Naive thymus-derived CD8-positive, alpha-beta T cell (primary cell): ENCODE measurements around the gene TSPYL1. TPM values are rescaled to one million over a fixed set of nuclear protein-coding genes. Genes with fewer than 3 reads are reported as not detected.

Experiments
- ATAC-seq, 2 donors: fragments of 150-1000 bp; cut with Tn5 transposase in 1 of 2; sonication (Bioruptor Pico), chemical (Tn5 transposase) in 1 of 2; 1 replicate in 1 of 2; 2 replicates in 1 of 2; pipeline ENCODE4 v1.10.0; 2021; ENCODE audit warnings: mild to moderate bottlenecking in 2 of 2, moderate library complexity in 2 of 2
- POLR2A ChIA-PET: fragments of 350-600 bp; sonication (Branson Sonifier 250); formaldehyde crosslinking; loops from one replicate; lab custom pipeline; 2021; ENCODE audit warnings: antibody characterized with exemption; lab: Charles Lee
- DNase-seq, 10 donors: peaks; one replicate each; pipeline versions ENCODE4 v3.0.0 to v3.0.0-alpha.2; 2020 to 2022
- H3K27ac Mint-ChIP-seq, 10 donors: one replicate each; pipeline ENCODE4 v1.8.0; 2020 to 2022; ENCODE audit warnings: mild to moderate bottlenecking in 10 of 10, mixed read lengths in 10 of 10, moderate library complexity in 4 of 10, inconsistent platforms in 1 of 10
- H3K27me3 Mint-ChIP-seq, 5 donors: one replicate each; pipeline ENCODE4 v1.8.0; 2021 to 2022; ENCODE audit warnings: mixed read lengths in 5 of 5
- H3K36me3 Mint-ChIP-seq, 3 donors: one replicate each; pipeline ENCODE4 v1.8.0; 2020 to 2022; ENCODE audit warnings: mixed read lengths in 3 of 3, mild to moderate bottlenecking in 2 of 3, inconsistent platforms in 1 of 3
- H3K4me1 Mint-ChIP-seq, 4 donors: one replicate each; pipeline ENCODE4 v1.8.0; 2021 to 2022; ENCODE audit warnings: mixed read lengths in 4 of 4
- H3K4me3 Mint-ChIP-seq, 10 donors: one replicate each; pipeline ENCODE4 v1.8.0; 2020 to 2022; ENCODE audit warnings: mild to moderate bottlenecking in 10 of 10, mixed read lengths in 10 of 10, moderate library complexity in 6 of 10, inconsistent platforms in 1 of 10
- H3K9me3 Mint-ChIP-seq, 9 donors: one replicate each; pipeline ENCODE4 v1.8.0; 2020 to 2022; ENCODE audit warnings: mixed read lengths in 9 of 9, mild to moderate bottlenecking in 3 of 9, inconsistent platforms in 1 of 9, moderate library complexity in 1 of 9
- polyA plus RNA-seq, 3 donors: library from polyadenylated mRNA; unstranded; fragments of 300-500 nt; fragmentation: Illumina TruSeq; gene quantifications; one replicate each; pipeline ENCODE4 v1.2.3, GENCODE V29; 2021
- total RNA-seq, 8 experiments: library from RNA in 2 of 8; stranded (reverse) in 2 of 8; gene quantifications; one replicate each; pipeline ENCODE4 v1.2.3 and lab custom pipeline; 2021 to 2026

TSPYL1 gene
- total and polyA plus RNA-seq, 5 experiments from 2014 or later, result 28.2 to 106 (median 49.1) TPM

DNA sequence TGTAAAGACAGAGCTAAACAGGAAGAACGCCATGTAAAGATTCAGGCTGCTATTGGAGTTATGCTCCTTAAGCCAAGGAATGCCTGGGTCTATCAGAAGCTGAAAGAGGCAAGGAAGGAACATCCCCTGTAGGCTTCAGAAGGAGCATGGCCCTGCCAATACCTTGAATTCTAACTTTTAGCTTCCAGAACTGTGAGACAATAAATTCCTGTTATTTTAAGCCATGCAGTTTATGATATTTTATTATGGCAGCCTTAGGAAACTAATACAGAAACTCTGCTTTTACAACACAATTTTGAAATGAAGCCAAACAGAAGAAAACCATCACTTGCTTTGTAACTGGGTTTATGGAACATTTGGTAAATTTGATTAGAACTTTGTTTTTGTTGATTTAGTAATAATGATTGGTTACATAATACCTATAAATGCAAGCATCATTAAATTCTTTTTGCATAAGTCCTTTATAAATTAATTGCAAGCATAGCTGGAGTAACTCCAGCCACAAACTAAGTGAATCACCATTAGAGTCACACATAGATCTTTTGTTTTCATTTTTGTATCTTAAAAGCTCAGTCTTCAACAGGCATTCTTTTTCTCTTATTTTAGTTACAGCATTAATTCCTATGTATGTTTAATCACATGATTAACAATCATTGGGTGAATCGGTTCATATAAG, 33.5 kb upstream of the TSPYL1 start:
- H3K4me3 Mint-ChIP-seq, result no peak overlapping the region
- H3K4me1 Mint-ChIP-seq, result peaks cover 0 to 7% (median under 1%) of the 10 kb centered on the region in 4 donors
- H3K36me3 Mint-ChIP-seq, result peaks cover 7 to 15% (median 13%) of the 10 kb centered on the region in 3 donors
- H3K9me3 Mint-ChIP-seq, result no peaks in the 10 kb centered on the region
- H3K27me3 Mint-ChIP-seq, result no peaks in the 10 kb centered on the region
- POLR2A ChIA-PET, result no interaction called here
- H3K27ac Mint-ChIP-seq, result no peak overlapping the region
- DNase-seq (no peak), ATAC-seq (no peak)

DNA sequence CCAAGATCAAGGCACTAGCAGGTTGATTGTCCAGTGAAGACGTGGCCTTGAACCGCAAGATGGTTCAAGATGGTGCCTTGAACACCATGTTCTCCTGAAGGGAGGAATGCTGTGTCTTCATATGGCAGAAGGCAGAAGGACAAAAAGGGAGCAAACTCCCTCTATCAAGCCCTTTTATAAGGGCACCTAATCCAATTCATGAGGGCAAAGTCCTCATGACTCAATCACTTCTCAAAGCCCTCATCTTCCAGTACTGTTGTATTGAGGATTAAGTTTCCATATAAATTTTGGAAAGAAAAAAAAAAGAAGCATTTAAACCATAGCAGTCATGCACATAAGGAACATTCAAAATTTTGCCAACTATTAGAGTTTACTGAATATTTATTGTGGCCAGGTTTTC, 29.9 kb upstream of the TSPYL1 start:
- Mint-ChIP-seq H3K36me3 (peaks cover 7 to 17% (median 13%) of the 10 kb centered on the region in 3 donors), H3K4me1 (peaks cover 0 to 3% (median 2%) of the 10 kb centered on the region in 4 donors), H3K9me3 (no peaks in the 10 kb centered on the region), H3K27ac (no peak overlapping the region), H3K27me3 (no peaks in the 10 kb centered on the region), H3K4me3 (no peak overlapping the region)
- POLR2A ChIA-PET, result no interaction called here
- ATAC-seq, result no peak
- no peak for DNase-seq

DNA sequence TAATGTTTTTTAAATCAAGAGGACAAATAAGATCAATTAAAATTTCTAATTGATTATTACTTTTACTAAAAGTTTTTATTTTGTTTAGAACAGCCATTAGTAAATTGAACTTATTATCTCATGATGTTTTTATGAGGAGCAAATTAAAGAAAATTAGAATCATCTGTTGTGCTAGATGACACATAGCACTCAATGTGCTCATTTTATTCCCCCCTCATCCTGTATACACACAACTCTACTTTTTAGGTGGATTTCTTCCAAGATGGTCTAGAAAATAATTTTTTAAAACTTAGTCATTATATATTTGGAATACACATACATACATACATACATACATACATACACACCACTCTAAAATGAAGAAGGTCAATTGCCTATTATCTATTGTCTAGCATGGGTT, 29.3 kb upstream of the TSPYL1 start:
- H3K9me3 Mint-ChIP-seq, result no peaks in the 10 kb centered on the region
- POLR2A ChIA-PET, result no interaction called here
- no peaks in the 10 kb centered on the region for H3K27me3 Mint-ChIP-seq
- H3K36me3 Mint-ChIP-seq, result peaks cover 7 to 17% (median 13%) of the 10 kb centered on the region in 3 donors
- H3K4me3 Mint-ChIP-seq, result no peak overlapping the region
- peaks cover 0 to 3% (median 0%) of the 10 kb centered on the region in 4 donors for H3K4me1 Mint-ChIP-seq
- no peak for DNase-seq
- ATAC-seq, result no peak
- H3K27ac Mint-ChIP-seq, result no peak overlapping the region

DNA sequence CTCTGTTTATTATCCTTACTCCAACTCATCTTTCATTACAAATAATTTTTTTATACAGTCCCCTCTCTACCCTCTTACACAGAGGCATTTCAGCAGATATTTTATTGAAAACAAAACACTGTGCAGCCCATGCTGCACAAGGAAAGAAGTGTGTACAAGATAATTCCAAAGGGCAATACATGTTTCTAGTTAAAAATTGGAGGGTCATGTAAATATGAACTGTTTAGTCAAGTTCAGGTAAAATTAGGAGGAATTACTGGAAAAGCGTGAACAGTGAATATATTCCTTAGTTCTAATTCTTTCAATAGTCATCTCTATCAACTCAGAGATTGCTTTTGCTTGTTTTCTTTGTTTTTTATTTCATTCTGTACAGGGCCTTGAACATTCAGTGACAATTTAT, 27.9 kb upstream of the TSPYL1 start:
- POLR2A ChIA-PET, result no interaction called here
- H3K36me3 Mint-ChIP-seq, result peaks cover 7 to 17% (median 13%) of the 10 kb centered on the region in 3 donors
- DNase-seq (no peak), ATAC-seq (no peak)
- H3K4me3 Mint-ChIP-seq, result no peak overlapping the region
- no peaks in the 10 kb centered on the region for H3K9me3 Mint-ChIP-seq
- no peak overlapping the region for H3K27ac Mint-ChIP-seq
- H3K27me3 Mint-ChIP-seq, result no peaks in the 10 kb centered on the region
- peaks cover 0 to 8% (median 6%) of the 10 kb centered on the region in 4 donors for H3K4me1 Mint-ChIP-seq

DNA sequence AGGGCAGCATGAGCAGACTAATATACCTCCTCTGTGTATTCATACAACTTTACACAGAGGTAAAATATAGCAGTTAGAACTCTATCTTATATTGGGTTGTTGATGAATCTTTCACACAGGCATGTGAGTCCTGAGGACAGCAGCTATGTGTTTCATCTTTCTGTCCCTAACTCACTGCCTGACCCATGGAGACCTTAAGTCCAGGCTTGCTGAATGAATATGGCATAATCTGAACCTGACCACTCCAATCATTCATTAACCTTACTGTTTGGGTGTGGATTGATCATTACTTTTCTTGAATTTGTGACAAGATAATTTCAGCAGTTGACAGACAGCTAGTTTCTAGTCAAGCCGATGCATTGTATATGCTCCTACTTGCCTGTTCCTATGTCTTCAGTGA, 27.3 kb upstream of the TSPYL1 start:
- Mint-ChIP-seq H3K4me3 (no peak overlapping the region), H3K9me3 (no peaks in the 10 kb centered on the region), H3K27ac (no peak overlapping the region), H3K4me1 (peaks cover 0 to 10% (median 6%) of the 10 kb centered on the region in 4 donors), H3K36me3 (peaks cover 7 to 17% (median 13%) of the 10 kb centered on the region in 3 donors), H3K27me3 (no peaks in the 10 kb centered on the region)
- ATAC-seq, result no peak
- DNase-seq, result no peak
- POLR2A ChIA-PET, result no interaction called here

DNA sequence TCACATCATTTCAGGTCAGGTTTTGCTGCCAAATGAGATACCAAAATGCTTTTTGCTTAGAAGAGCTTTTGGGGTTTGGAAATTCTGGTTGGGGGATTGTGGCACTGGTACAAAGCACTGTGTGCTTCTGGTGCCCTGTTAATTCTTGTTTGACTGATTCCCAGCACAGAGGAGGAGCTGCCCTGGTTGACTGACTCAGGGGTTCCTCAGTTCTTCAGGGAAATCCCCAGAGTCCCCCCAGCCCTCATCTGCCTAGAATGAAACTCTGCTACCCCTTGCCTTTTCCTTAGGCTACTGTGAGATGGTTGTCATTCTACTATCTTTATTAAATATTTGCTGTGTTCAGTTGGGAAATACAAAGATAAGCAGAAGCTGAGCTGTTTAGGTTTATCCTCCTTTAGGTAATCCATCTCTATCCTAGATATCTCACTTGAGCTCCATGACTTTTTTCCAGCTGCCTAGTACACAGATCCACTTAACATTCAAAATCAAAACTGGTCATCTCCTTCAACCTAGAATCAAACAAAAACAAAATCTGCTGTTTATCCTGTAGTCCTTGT, 24.9 kb upstream of the TSPYL1 start:
- Mint-ChIP-seq H3K4me1 (peaks cover 3 to 10% (median 5%) of the 10 kb centered on the region in 4 donors), H3K9me3 (peaks cover 0 to 5% (median 0%) of the 10 kb centered on the region in 9 donors), H3K4me3 (no peak overlapping the region), H3K36me3 (peaks cover 0 to 13% (median 0%) of the 10 kb centered on the region in 3 donors), H3K27ac (no peak overlapping the region), H3K27me3 (no peaks in the 10 kb centered on the region)
- ATAC-seq (no peak), DNase-seq (no peak)
- POLR2A ChIA-PET, result no interaction called here

DNA sequence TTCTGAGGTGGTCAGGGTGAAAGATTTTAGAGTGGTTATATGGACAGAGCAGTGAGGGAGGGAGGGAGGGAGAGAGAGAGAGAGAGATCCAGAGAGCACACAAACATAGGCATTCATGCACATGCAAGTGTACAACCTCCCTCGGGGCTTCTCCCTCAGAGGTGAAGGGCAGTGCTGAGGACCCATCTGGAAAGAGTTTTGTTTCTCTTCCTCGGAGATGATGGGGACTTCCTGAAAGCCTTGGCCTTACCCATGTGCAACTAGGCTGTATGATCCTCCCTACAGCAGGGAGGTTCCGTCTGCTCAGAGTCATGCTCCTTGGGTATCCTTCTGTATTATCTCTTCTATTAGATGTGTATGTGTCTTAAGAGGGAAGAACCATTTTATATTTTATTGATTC, 21.4 kb upstream of the TSPYL1 start:
- ATAC-seq (no peak), DNase-seq (no peak)
- H3K4me1 Mint-ChIP-seq, result peaks cover 3 to 10% (median 4%) of the 10 kb centered on the region in 4 donors
- H3K9me3 Mint-ChIP-seq, result peaks cover 0 to 7% (median 3%) of the 10 kb centered on the region in 9 donors
- no peaks in the 10 kb centered on the region for H3K27me3 Mint-ChIP-seq
- no peak overlapping the region for H3K4me3 Mint-ChIP-seq
- H3K27ac Mint-ChIP-seq, result no peak overlapping the region
- POLR2A ChIA-PET, result no interaction called here
- peaks cover 0 to 16% (median 5%) of the 10 kb centered on the region in 3 donors for H3K36me3 Mint-ChIP-seq

DNA sequence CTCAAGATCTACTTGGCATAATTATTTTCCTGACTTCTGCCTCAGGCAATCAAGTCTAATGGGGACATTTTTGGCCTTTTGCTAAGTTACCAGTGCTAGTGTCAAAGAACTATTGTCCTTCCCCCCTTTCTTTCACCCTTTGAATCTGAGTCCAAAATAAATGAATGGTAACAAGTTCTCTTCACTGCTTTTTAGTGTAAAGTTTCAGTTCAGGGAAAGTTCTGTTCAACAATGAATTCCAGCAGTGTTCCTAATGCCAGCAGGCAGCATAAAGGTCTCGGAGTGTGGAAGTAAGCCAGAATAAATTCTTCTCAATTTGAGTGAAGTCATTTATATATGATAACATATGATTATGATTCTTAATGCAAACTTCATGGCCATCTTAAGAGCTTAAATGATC, 20.8 kb upstream of the TSPYL1 start:
- DNase-seq (no peak), ATAC-seq (no peak)
- no peak overlapping the region for H3K4me3 Mint-ChIP-seq
- H3K4me1 Mint-ChIP-seq, result peaks cover 3 to 10% (median 4%) of the 10 kb centered on the region in 4 donors
- H3K27me3 Mint-ChIP-seq, result no peaks in the 10 kb centered on the region
- peaks cover 0 to 7% (median 3%) of the 10 kb centered on the region in 9 donors for H3K9me3 Mint-ChIP-seq
- POLR2A ChIA-PET, result no interaction called here
- peaks cover 0 to 16% (median 5%) of the 10 kb centered on the region in 3 donors for H3K36me3 Mint-ChIP-seq
- H3K27ac Mint-ChIP-seq, result no peak overlapping the region

DNA sequence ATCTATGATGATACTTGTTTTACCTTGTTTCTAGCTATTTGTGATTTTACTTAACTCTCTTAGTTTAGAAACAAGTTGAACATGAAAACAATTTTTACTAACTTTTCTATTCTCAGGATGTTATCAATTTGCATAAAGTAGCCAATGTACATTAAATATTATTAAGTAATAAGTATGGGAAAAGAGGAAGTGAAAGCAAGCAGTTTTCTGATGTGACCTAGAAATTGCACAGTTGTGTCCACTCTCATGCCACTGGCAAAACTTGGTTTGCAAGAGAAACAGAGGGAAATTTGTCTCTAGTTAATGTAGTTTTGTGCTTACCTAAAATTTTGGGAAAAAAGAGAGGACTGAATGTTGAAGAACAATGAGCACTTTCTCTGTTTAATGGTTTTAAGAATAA, 19.2 kb upstream of the TSPYL1 start:
- H3K9me3 Mint-ChIP-seq, result peaks cover 0 to 7% (median 3%) of the 10 kb centered on the region in 9 donors
- H3K27me3 Mint-ChIP-seq, result no peaks in the 10 kb centered on the region
- peaks cover 3 to 10% (median 6%) of the 10 kb centered on the region in 4 donors for H3K4me1 Mint-ChIP-seq
- DNase-seq (no peak), ATAC-seq (no peak)
- H3K27ac Mint-ChIP-seq, result no peak overlapping the region
- no peak overlapping the region for H3K4me3 Mint-ChIP-seq
- H3K36me3 Mint-ChIP-seq, result peaks cover 0 to 16% (median 5%) of the 10 kb centered on the region in 3 donors
- POLR2A ChIA-PET, result no interaction called here

DNA sequence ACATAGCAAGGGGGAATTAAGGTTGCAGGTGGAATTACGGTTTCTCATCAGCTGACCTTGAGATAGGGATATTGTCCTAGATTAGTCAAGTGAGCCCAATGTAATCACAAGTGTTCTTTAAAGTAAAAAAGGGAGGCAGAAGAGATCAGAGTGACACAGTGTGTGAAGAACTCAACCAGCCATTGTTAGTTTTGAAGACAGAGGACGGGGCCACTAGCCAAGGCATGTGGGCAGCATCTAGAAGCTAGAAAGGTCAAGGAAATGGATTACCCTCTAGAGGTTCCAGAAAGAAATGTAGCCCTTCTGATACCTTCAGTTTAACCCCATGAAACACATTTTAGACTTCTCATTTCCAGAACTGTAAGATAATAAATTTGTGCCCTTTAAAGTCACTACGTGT, 18.5 kb upstream of the TSPYL1 start:
- no peak for ATAC-seq
- POLR2A ChIA-PET, result no interaction called here

DNA sequence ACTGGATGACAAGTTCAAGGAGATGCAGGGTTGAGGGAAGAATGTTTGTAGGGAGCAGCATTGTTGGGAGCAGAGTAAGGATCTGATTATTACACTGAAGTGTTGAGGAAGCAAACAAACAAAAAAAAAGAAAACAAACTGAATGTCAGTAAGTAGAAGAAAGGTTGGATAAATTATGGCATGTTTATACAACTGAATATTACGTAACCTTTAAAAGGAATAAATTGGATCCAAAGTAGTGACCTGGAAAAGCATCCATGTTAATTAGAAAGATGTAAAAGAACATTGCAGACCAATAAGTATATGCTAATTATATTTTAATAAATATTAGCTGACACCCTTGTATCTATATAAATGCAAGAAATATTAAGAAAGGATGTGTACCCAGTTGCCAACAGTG, 12.8 kb upstream of the TSPYL1 start:
- Mint-ChIP-seq H3K27me3 (no peaks in the 10 kb centered on the region), H3K4me3 (no peak overlapping the region), H3K9me3 (no peaks in the 10 kb centered on the region), H3K27ac (no peak overlapping the region), H3K4me1 (peaks cover 0 to 3% (median 0%) of the 10 kb centered on the region in 4 donors), H3K36me3 (no peaks in the 10 kb centered on the region)
- DNase-seq (no peak), ATAC-seq (no peak)
- POLR2A ChIA-PET, result no interaction called here

More for the DNA sequence above, 18.5 kb upstream of the TSPYL1 start:
- H3K9me3 Mint-ChIP-seq, result peaks cover 0 to 7% (median 3%) of the 10 kb centered on the region in 9 donors
- no peak for DNase-seq
- peaks cover 3 to 9% (median 6%) of the 10 kb centered on the region in 4 donors for H3K4me1 Mint-ChIP-seq
- H3K36me3 Mint-ChIP-seq, result peaks cover 0 to 16% (median 5%) of the 10 kb centered on the region in 3 donors
- H3K27ac Mint-ChIP-seq, result no peak overlapping the region
- H3K4me3 Mint-ChIP-seq, result no peak overlapping the region
- no peaks in the 10 kb centered on the region for H3K27me3 Mint-ChIP-seq

DNA sequence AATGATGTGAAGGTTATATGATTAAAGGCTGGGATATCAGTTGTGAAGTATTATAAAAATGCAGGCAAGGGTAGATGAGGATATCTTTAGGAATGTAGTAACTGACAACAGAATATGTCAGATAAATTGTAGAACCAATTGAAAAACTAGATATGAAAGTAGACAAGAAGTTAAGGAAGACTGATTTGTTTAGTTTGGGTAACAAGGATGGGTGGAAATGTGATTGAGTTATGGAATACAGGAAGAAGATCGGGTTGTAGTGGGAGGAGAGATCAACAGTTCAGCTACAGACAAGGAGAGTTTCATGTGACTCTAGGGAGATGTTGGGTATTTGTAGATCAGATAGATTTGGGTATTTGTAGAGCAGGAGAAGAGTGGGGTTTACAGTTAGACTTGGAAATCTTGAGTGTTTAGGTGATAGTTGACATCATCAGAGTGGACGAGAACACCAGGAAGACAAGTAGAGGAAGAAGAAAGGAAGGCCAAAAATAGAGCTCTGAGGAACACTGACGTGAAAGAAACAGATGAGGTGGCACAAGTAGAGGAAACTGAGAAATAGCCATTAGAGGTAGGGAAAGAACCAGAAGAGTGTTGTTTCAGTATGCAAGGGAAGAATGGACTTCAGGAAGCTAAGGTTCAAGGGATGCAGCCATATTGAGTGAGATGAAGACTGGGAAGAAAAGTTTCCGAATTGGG, 12.1 kb upstream of the TSPYL1 start:
- Mint-ChIP-seq H3K36me3 (no peaks in the 10 kb centered on the region), H3K4me3 (no peak overlapping the region), H3K27me3 (no peaks in the 10 kb centered on the region), H3K9me3 (no peaks in the 10 kb centered on the region), H3K27ac (no peak overlapping the region), H3K4me1 (peaks cover 0 to 3% (median under 1%) of the 10 kb centered on the region in 4 donors)
- POLR2A ChIA-PET, result no interaction called here
- ATAC-seq (no peak), DNase-seq (no peak)

DNA sequence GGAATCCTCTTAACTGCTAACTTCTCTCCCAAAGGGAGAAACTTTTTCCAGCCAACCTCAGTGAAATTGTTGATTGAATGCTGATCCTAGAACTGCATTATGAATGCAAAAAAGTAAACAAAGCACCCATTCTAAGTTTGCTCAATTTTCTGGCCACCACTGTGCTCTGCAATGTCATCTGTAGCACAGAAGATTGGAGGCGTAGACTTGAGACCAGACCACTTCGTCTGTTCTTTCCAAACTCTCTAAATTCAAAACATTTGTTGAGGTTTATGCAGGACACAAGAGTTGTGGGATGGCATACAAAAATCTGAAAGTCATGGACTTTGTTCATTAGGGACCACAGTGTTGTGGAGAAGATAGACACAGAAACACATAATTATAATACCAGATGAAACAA, 11.1 kb upstream of the TSPYL1 start:
- no peak for ATAC-seq
- H3K27ac Mint-ChIP-seq, result no peak overlapping the region
- POLR2A ChIA-PET, result no interaction called here
- no peaks in the 10 kb centered on the region for H3K36me3 Mint-ChIP-seq
- no peak overlapping the region for H3K4me3 Mint-ChIP-seq
- peaks cover 0 to 3% (median under 1%) of the 10 kb centered on the region in 4 donors for H3K4me1 Mint-ChIP-seq
- no peaks in the 10 kb centered on the region for H3K9me3 Mint-ChIP-seq
- DNase-seq, result no peak
- H3K27me3 Mint-ChIP-seq, result no peaks in the 10 kb centered on the region
